GM18858 (cell line): ENCODE results near the gene PNISR.

ENCODE experiments used
- ATAC-seq: cut with Tn5 transposase; IDR thresholded peaks from one replicate; pipeline ENCODE4 v1.9.1; 2021; ENCODE audit not compliant: unreplicated experiment

Gene PNISR

DNA sequence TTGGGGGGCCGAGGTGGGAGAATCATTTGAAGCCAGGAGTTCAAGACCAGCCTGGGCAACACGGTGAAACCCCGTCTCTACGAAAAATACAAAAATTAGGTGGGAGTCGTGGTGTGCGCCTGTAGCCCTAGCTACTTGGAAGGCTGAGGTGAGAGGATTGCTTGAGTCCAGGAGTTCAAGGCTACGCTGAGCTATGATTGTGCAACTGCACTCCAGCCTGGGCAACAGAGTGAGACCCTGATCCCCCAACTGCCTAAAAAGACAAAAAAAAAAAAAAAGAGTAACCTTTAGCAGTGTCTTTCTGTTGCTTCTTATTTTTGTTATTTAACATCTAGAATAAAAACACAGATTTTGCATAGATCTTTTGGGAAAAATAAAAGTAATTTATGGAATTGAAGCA is 18.0 kb downstream of the PNISR start:
- ATAC-seq, result no peak

DNA sequence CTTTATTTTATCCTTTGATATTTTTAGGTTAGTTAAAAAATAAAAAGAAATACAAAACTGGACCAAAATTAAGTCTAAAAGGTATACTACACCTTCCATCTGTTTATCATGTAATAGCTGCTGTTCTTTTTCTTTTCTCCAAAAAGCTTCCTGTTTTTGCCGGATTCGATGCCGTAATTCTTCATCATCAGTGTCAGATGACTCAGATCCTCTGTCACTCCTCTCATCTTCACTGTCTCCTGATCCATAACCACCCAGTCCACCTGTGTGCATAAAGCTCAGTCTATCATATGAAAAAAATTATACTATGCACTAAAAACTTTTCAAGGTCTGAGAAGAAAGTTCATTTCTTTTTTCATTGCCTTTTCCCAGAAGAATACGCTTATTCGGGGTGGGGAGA is 22.7 kb downstream of the PNISR start:
- no peak for ATAC-seq

DNA sequence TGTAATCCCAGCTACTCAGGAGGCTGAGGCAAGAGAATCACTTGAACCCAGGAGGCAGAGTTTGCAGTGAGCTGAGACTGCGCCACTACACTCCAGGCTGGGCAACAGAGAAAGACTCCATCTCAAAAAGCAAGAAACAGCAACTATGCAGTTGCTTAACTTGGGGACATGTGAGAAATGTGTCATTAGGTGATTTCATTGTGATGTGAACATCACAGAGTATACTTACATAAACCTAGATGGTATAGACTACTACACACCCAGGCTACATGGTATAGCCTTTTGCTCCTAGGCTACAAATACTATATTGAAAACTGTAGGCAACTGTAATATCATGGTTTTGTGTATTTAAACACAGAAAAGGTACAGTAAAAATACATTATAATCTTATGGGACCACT is 27.8 kb downstream of the PNISR start:
- ATAC-seq, result no peak

DNA sequence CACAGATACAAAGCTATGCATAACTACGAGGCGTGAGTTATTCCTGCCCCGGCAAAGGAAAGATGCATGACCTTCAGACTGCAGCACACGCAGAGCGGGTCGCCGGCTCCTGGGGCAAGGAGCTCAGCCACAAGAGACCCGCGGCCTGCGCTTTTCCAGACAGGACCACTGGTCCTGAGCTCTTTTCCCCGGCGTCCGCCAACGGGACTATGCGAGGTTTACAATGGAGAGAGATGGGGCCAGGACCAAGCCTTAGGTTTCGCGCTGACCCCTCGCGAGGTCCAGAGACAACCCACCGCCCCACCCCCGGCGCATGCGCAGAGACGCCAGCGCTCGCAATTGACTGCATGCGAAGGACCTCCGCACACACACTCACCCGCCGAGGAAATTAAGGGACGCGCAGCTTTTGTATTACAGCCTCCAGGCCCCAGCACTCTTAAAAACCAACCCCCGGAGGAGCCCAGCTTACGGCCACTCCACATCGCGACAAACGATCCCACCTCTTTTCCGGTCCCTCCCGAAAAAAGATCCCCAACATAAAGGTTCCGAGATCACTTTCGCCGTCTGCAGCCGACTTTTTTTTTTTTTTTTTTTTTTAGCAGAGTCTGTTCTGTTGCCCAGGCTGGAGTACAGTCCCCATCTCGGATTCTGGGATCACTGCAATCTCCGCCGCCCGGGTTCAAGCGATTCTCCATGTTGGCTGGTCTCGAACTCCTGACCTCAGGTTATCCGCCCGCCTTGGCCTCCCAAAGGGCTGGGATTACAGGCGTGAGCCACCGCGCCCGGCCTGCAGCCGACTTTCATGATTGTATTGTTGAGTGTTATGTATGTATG is 31.2 kb downstream of the PNISR start, which contains the start of gene COQ3:
Gene COQ3 (minus strand): TSS at position 498 of the 834 bp plus-strand sequence. CDS start 16 bp downstream, at position 482.
- peak; percentile 63 for ATAC-seq

DNA sequence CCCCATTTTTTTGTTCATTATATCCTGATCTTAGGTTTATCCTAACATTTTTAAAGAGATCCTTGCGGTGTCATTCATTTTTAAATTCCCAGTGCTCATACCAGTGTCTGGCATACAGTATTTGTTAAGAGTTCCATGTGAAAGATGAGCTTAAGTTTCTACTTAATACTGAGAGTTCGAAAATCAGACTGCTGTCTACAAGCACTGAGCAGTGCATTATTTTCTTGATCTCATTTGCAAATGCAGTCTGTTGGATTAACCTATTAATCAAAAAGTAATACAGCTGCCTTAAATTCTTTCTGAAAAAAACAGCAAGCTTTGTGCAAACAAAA is 31.8 kb downstream of the PNISR start:
- ATAC-seq, result peak; percentile 27

DNA sequence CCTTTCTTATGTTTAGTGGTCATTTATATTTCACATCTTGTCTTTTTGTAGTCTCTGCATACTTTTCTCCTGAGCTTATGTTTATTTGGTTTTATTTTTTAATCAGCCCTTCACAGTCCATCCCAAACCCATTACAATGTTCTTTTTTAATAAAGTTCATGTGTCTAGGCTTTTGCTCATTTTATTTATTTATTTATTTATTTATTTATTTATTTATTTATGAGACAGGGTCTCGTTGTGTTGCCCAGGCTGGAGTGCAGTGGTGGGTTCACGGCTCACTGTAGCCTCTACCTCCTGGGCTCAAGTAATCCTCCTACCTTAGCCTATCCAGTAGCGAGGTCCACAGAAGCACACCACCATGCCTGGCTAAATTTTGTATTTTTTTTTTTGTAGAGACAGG is 34.2 kb downstream of the PNISR start:
- no peak for ATAC-seq

- no peak for ATAC-seq
Observed at GRCh38 chr6:99384507-99384906, 40.6 kb downstream of the PNISR start.

DNA sequence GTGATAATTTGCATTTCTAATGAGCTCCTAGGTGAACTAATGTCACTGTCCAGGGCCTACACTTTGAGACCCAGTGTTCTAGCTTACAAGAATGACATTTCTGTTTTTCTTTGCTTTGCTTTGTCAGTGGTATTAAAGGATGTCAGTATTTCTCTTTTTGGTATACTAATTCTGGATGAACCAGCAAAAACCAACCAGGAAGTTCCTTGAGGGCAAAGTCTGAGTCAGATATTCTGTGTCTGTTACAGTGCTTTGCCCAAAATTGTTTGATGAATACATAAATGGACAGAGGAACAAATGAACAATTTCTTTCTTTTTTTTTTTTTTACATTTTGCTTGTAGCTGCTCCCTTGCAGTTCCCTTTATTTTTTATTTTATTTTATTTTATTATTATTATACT is 46.5 kb downstream of the PNISR start:
- no peak for ATAC-seq

DNA sequence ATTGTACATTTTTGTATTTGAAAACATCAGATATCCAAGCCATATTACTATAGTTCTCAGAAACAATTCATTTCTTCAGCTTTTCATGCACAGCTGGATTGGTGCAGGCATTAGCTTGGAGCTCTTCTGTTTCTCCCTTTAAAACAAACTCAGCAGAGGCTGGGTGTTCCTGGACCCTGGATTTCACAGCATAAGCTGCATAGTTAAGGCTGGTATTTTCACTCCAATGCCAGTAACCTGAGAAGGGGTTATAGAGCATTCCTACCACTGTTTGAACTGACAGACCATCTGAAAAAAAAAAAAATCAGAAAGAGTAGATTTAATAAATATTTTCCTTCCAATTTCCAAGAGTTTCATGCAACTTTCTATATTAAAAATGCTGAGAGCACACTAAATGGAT is 55.6 kb downstream of the PNISR start:
- no peak for ATAC-seq

GRCh38 chr6:99366852-99367251 is 58.3 kb downstream of the PNISR start:
- ATAC-seq, result no peak

GRCh38 chr6:99364026-99364425 is 61.1 kb downstream of the PNISR start:
- ATAC-seq, result peak; percentile 95

GRCh38 chr6:99362678-99363268 is 62.3 kb downstream of the PNISR start:
- ATAC-seq, result no peak

DNA sequence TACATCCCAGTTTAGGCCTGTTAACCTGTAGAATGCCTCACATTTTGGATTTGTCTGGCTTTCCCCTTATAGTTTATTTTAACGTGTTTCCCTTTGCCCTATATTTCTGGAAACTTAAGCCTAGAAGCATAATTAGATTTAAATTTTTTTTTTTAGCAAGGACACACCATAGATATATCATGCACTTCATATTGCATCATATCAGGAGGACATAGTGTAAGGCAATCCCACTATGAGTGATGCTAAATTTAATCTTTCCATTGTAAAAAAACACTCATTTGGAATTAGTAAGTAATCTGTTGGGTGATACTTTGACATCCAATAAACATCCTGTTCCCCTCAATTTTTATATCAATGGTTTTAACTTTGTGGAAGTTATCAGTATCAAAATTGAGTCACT is 65.3 kb downstream of the PNISR start:
- no peak for ATAC-seq

GRCh38 chr6:99356641-99357040 is 68.5 kb downstream of the PNISR start:
- ATAC-seq, result no peak

- no peak for ATAC-seq
Observed at GRCh38 chr6:99354983-99355382, 70.1 kb downstream of the PNISR start.

DNA sequence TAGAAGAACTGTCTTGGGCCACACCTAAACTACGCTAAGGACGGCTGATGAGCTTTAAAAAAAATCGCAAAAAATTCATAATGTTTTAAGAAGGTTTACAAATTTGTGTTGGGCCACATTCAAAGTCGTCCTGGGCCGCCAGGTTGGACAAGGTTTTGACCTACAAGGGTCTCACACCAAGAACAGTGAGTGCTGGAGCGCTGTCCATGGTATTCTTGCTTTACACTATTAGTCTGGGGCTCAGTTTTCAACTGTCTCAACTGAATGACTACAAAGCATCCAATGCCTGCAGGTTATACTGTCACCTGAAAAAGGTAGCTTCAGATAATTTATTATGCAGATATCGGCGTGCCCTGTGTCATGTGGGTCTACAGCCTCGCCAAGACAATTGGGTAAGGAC is 72.0 kb downstream of the PNISR start:
- ATAC-seq, result no peak

DNA sequence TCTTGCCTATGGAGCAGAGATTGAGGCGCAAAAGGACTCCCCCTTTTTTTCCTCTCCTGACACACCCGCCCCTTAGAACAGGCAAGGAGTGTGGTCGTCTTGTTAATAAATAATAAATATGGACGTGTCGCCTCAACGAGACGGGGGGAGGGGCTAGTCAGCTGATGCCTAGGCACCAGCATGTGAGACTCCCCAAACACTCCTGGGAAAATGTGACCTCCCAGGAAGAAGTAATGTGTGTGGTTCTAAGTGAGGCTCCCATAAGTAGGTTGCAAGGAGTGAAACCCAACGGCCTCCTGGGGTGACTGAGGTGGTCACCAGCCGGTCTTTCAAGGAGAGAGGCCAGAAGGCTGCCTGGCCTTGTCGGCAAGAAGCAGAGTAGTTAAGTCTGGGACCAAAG is 74.5 kb downstream of the PNISR start:
- no peak for ATAC-seq

- ATAC-seq, result peak; percentile 48
Observed at GRCh38 chr6:99349171-99350141, 75.7 kb downstream of the PNISR start, which contains the start of gene FAXC. Gene FAXC, minus strand, starts transcription at chr6:99349674. Its CDS starts 302 bp downstream, at chr6:99349372.

- no peak for ATAC-seq
Observed at GRCh38 chr6:99348288-99349170, 76.6 kb downstream of the PNISR start.
